SKM-1 treated with dmso at 0.1 percent for 144 hours (cell line): ENCODE measurements around the gene CCDC167.

Experiments used
- DNase-seq: peaks from one replicate; lab custom pipeline; 2025; ENCODE audit not compliant: unreplicated experiment; lab: John Stamatoyannopoulos, UW

Gene CCDC167

GRCh38 chr6:37499433-37500293 lies at the start of gene CCDC167:
Gene CCDC167, minus strand, starts transcription at chr6:37499893. Its CDS starts 30 bp downstream, at chr6:37499863.
- DNase-seq, result peak; percentile 86

DNA sequence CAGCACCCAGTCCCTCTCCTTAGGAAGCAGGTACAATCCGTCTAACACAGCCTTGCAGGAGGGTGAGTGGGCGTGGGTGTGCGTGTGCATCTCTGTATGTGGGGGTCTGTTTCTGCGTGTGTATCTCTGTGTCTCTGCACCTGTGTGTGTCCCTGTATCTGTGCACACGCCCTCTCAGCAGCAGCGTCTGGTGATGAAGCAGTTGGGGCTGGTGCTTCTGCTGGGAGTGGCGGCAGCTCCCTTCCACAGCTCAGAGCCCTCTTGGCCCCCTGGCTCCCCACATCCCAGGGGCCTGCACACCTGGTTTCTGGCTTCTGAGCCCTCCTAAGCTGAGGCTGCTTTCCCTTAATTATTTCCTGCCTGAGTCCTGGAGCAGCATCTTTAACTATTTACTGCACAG lies 49.5 kb upstream of the CCDC167 start:
- no peak for DNase-seq

- no peak for DNase-seq
These were observed 48.5 kb upstream of the CCDC167 start for GRCh38 chr6:37548067-37548674.

- no peak for DNase-seq
These were observed 47.9 kb upstream of the CCDC167 start for GRCh38 chr6:37547564-37548061.

- DNase-seq, result no peak
These were observed 46.6 kb upstream of the CCDC167 start for GRCh38 chr6:37546141-37546871.

DNA sequence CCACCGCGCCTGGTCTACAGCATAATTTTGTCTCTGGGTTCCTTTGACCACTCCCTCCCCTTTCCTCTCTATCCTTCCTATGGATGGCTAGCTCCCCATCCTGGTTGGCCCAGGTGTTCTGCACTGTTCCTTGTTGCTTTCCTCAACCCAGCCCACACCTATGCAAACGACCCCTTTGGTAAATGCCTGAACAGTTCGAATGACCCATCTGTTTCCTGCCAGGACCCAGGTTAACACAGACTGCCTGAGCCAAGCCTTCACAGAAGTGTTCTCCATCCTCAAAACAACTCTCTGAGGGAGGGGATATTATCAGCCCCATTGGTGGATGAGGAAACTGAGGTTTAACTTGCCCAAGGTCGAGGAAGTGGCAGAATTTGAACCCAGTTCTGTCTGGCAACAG lies 44.8 kb upstream of the CCDC167 start:
- DNase-seq, result no peak

- DNase-seq, result no peak
These were observed 43.7 kb upstream of the CCDC167 start for GRCh38 chr6:37543361-37543760.

GRCh38 chr6:37541346-37541745 lies 41.7 kb upstream of the CCDC167 start:
- DNase-seq, result no peak

DNA sequence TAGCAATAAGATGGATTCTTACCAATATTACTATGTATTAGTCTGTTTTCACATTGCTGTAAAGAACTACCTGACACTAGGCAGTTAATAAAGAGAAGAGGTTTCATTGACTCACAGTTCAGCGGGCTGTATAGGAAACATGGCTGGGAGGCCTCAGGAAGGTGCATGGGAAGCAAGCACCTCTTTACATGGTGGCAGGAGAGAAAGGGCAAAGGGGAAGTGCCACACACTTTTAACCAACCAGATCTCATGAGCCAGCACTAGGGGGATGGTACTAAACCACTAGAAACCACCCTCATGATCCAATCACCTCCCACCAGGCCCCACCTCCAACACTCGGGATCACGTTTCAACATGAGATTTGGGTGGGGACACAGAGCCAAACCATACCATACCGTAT lies 40.7 kb upstream of the CCDC167 start:
- DNase-seq, result no peak

GRCh38 chr6:37540029-37540352 lies 40.3 kb upstream of the CCDC167 start:
- no peak for DNase-seq

DNA sequence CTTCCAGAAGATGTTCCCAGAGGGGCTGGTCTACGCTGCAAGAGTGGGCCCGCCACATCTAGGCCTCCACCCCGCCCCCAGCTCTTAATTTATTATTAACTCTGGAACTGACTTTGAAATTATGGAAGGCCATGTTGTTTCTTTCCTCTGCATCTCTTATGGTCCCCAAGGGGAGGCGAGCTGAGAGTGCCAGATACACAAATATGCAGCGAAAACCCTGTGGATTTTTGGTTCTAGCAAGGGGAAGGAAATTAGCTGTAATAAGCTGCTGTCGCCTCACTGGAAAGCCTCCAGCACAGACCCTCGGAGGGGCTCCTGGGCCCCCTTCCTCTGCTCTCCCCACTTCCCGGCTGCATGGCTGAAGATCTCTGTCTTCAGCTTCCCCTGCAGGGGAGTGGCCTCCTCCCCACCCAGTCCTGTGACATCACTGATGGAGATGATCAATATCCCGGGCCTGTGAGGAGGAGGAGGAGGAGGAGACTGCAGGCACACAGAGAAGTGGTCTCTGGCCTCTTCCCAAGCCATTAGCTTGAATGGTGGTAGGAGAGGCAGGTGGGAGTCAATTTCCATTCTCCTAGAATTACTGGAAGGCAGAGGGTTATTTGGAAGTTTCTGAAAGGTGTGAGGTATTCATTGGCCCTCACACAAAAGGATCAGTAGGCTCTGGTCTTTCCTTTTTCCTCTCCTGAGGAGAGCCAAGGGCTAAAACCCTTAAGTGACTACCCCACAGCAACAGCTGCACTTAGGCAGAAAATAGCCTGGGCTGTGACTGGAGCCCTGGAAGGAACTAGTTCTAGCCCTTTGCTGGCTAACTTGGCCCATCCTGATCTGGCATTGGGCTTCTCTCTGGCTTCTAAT lies 39.7 kb upstream of the CCDC167 start:
- no peak for DNase-seq

- no peak for DNase-seq
These were observed 38.4 kb upstream of the CCDC167 start for GRCh38 chr6:37538107-37538506.

- no peak for DNase-seq
These were observed 37.9 kb upstream of the CCDC167 start for GRCh38 chr6:37537548-37537947.

- DNase-seq, result no peak
These were observed 36.9 kb upstream of the CCDC167 start for GRCh38 chr6:37536491-37537190.

GRCh38 chr6:37535759-37536490 lies 36.2 kb upstream of the CCDC167 start:
- no peak for DNase-seq

DNA sequence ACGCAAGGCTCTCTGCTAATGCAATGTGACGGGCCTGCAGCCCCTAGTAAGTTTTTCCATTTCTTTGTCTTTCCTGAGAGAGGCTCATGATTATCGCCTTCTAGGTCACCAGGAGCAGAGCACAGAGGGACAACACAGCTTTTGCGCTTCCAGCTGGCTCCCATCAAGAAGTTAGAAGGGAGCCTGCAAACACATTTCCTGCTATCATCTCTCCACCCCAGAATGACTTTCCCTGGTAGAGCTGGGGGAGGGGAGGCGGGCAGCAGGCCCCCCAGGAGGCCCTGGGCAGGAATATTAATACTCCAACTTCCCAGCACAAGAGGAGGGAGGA lies 35.7 kb upstream of the CCDC167 start:
- no peak for DNase-seq

DNA sequence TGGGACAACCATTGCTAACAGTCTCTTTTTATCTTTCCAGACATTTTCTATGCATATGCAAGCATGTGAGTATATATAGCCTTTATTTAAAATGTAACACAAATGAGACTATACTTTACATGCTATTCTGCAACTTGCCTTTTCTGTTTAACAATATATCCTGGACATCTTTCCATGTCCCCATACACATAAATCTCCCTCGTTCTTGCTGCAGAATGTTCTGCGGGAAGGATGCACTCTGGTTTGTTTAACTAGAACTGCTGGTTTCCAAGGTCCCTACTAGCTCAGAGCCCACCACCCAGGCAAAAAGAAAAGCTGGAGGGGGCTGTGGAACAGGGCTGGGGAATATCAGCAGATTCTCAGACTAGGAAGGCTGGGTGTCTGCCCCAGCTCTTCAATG lies 35.2 kb upstream of the CCDC167 start:
- no peak for DNase-seq

DNA sequence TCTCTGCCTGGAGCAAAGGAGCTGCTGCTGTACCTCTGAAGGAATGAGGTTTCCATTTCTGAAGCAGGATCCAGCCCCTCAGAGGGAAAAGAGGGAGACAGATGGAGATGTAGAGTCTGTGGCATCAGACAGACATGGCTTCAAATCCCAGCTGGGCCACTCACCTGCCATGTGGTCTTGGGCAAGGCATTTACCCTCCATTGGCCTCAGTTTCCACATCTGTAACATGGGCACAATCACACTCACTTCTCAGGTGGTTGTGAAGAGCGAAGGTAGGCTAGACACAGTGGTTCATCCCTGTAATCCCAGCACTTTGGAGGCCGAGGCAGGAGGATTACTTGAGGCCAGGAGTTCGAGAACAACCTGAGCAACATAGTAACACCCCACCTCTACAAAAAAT lies 32.4 kb upstream of the CCDC167 start:
- DNase-seq, result no peak

DNA sequence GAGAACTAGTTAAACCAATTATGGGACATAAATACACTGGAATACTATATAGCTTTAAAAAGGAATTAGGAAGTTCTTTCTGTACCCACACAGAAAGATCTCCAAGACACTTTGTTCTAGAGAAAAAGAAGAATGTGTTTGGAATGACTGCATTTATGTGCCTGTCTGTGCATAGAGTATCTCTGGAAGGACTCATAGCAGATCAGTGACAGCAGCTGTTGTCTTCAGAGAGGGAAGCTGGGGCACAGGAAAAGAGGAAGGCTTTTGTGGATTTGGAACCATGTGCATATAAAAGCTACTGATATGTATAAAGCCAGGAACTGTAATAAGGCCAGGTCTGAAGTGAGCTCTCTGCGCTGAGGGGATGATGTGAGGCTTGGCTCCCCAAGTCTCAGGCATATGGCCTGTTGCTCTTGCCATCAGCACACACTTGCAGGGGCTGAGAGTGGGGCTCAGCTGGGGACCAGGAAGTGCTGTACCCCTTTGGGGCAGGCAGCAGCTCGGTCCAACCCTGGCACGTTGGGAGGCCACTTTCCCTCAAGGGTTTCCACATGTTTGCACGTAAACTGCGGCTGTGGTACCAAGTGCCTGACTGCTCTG lies 31.8 kb upstream of the CCDC167 start:
- DNase-seq, result no peak
